NCI-H2029 (cell line): ENCODE results near the gene KIF26A.

Source experiments
- DNase-seq: peaks from one replicate; lab custom pipeline; 2025; lab: John Stamatoyannopoulos, UW

KIF26A gene

DNA sequence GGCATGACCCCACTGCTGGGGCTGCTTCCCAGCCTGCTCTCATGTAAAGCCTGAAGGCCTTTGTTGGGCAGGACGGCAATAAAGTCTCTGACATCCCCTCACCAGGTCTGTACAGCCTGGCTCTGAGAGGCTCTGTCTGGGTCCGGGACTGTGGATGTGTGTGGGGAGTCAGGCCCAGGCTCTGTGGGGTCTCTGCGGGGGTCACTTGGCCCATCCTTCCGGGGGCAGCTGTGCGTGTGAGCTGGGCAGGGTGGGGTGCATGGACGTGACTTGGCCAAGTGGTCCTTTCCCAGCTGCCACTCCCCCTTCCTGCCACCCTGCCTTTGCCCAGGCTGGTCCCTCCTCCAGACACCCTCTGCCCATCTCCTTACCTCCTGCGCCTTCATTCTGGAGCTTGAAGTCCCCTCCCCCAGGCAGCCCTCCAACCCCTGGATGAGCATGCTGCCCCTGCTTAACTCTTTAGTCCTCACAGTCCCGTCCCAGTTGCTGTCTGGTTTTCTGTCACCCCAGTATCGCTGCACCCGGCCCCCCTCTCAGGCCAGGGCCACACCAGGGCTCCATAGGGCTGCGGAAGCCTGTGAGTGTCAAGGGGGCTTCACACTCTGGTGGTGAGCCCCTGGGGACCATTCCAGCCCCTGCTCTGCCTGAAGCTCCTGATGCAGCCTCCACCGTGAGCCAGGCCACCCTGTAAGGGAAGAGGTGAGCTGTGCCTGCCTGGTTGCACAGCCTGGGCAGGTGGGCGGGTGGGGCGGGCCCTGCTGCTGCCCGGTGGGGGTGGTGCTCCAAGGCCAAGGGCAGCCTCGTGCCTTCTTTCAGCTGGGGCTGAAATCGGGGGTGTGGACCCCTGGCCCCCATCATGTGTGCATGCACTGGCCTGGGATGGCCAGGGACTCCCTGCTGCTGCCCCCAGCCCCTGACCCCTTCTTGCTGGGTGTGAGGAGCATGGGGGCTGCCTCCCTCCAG lies 25.5 kb upstream of the KIF26A start:
- no peak for DNase-seq

DNA sequence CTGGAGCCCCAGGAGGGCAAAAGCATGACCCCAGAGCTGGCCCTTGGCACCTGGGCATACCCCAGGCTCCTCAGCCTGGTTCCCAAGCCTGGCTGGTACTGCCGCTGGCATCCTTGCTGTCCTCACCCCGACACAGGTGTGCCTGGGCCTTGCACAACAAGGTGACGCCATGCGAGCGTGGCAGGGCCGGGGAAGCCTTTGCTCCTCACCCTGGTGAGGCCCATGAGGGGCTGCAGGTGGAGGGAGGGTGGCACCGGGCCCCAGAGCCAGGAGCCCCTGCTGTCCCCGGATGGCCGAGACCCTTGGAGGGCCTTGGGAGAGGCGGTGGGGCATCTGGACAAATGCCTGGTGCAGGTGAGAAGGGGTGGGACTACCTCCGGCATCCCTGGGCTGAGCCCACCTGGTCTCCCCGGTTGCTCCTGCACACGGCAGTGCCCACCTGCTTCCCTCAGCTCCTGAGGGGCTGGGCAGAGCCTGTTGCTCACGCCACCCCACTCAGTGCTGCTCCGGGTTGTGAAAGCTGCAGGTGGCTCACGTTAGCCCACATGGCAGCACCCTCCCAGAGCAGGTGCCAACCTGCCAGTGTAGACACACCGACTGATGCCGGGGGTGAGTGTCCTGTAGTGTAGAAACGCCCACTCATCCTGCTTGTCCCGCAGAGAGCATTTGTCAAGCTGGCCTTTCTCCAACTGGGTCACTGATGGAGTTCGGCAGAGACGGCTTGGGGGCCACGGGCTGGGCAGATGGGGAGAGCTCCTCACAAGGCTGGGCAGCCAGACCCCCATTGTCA lies 24.6 kb upstream of the KIF26A start:
- DNase-seq, result no peak

DNA sequence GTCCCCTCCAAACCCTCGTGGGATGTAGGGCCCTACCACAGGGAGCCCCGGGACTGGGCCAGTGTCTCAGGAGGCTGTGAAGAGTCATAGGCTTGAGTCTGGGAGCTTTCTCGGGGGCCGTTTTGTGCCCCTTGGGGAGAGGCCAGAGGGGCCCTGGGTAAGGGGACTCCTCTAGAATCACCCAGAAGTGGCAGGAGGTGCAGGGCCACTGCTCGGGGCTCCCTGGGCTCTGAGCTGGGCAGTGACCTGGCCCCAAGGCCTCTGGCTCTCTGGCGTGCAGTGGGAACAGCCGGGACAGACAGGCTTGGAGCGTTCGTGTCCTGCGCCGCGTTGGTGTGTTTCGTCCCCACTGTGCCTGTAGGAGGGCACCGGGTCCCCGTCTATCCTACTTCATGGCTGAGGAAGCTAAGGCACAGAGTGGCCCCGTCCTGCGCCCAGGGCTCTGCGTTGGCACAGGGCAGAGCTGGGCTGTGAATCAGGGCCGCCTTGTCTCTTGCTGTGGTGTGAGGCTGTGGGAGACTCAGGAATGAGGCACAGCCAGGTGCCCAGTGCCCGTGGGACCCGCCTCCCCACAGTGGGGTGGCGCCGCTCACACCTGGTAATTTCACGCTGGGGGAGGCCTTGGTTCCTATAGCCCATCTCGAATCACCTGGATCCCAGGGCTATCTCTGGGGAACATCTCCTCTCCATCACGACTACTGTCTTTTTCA lies 23.8 kb upstream of the KIF26A start:
- DNase-seq, result no peak

DNA sequence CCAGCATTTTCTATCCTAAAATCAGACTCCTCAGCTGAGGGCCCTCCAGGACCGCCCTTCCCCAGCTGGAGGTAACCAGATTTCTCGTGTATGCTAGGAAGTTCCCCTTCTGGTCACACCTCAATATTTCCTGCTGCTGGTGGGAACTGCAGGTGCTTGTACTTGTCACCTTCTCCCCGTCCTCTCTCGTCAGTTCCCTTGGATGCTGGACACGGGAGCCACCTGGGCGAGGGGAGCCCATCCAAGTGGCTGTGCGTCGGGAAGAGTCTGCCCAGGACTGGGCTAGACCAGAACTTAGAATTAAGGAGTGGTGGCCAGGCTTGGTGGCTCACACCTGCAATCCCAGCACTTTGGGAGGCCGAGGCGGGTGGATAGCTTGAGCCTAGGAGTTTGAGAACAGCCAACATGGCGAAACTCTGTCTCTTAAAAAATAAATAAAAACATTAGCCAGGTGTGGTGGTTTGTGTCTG lies 23.2 kb upstream of the KIF26A start:
- no peak for DNase-seq

DNA sequence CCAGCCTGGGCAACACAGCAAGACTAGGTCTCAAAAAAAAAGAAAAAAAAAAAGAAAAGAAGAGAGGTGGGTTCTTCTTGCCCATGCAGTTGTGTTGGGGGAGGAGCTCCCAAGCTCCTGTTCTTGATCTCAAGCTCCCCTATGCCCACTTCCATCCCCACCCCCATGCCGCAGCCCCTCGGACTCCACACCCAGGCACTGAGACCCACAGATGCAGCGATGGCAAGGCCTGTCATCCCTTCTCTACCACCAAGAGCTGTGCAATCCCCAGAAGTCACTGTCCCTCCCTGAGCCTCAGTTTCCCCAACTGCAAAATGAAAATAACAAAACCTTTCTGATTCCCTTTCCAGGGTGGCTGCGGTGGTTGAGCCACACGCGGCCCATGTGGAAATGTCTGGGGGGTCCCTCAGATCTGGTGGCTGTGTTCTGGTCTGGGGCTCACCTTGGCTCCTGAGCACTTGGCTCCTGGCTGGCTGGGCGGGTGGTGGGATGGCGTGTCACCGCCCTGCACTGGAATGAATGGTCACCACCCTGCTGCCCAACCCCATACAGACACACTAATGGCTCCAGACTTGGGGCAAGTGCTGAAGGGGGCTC lies 22.6 kb upstream of the KIF26A start:
- DNase-seq, result no peak

DNA sequence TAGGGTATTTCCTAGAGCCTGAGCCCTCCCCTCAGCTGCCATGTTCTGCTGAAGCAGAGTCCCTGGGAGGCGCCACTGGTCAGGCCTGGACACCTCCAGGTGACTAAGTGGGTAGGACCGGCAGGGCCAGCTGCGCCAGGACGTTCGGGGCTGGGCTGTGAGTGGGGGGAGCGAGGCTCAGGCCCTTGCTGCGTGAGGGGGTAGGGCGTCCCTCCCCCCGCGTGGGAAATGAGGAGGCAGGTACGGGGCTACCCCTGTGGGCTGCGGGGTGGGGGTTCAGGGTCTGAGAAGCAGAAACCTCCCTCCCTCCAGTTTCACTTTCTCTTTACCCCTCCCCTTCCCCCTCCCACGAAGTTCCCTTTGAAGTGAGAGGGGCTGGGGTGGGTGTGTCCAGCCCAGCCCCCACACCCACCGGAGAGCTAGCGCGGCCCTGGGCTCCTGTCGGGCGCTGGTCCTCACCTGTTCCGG lies 22.1 kb upstream of the KIF26A start:
- no peak for DNase-seq

DNA sequence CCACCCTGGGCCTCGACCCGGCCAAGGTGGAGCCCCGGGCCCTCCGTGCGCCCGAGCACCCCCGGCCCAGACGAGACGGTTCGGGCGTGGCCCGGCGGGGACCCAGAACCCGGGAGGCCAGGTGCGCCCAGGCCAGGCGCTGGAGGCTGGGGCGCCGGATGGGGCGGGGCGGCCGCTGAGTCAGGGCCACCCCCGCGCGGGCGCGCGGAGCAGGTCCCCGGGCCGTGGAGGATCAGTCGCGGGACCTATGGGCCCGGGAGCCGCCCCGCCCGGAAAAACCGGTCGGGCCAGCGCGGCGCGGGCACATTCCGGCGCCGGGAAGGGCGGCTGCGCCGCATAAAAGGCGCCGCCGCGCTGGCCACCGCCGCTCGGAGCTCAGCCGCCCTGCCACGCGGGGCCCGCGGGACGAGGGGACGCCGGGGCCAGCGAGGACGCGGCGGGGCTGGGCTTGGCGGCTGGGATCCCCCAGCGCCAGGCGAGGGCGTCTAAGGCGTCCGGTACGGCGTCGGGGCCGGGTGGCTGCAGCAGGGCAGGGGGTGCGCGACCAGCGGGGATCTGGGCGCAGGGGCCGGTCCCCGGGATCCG lies 21.5 kb upstream of the KIF26A start:
- DNase-seq, result no peak

DNA sequence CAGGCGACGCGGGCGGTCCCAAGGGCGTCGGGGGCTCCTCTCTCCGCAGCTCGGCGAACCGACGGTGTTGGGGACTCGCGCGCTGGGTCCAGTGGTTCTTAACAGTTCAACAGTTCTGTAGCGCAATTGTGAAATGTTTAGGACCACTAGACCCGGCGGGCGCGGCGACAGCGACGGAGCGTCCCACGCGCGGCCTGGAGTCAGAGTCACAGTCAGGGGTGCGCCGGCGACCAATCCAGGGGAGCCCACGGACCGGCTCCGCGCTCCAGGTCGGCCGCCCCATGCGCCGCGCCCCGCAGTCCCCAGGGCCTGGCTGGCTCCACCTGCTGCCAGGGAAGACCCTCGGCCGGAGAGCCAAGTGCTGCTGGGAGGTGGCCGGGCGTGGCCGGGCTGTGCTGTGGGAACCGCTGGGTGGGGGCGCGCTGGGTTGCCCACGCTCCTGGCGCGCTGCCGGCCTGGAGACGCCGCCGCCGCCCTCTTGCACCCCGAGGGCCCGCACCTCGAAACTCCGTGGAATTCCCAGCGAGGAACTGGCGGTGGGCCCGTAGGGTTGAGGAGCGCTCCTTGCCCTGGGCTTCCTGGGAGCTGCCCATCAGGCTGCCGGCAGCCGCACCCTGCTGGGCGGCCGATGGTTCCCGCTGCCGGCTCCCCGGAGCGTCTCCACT lies 20.9 kb upstream of the KIF26A start:
- DNase-seq, result no peak

DNA sequence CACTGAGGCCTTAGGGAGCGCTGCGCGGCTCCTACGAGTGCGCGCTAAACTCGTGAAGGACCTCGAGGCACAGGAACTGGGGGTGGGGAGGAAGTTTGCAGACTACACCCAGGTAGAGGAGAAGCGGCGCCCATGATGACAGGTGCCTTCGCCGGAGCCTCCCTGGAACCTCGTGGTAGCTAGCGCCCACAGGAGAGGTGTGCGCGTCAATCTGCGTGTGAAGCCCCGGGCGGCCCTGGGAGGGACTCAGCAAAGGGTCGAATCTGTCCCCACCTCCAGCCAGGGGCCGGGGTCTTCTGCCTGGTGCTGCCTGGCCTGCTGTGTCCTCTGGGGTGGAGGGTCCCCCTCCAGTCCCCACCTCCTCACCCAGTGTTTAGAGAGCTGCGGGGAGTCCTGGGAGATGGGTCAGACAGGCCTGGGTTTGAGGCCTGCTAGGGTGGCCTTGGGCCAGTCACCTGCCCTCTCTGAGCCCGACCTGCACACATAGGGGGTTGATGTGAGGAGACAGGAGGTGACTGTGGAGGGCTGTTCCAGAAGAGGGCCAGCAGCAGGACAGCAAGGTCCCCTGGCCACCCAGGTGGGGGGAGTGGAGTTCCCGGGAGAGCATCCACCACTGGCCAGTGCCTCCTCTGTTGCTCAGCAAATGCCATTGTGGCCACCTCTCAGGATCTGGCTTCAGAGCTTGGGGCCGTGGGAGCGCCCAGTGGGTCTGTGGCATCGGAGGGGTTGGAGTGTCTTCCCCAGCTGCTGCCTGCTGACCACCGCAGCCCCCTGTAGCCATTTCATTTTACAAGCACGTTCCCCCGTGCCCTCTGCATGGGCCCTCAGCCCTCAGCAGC lies 20.2 kb upstream of the KIF26A start:
- no peak for DNase-seq

DNA sequence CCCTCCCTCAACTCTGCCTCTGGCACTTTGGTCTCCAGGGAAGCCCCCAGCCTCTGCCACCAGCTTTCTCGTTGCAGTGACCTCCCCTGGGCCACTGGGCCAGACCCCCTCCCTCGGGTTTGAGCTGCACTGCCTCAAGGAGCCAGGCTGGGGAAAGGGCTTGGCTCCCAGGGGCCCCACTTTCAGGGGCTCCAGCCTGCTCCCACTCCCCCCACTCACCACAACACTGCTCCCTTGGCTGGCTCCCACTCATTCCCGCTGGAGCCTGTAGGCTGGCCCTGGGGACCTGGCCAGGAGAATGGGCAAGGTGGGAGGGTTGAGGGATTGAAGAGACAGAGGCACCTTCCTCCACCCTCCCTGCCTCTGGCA lies 19.3 kb upstream of the KIF26A start:
- no peak for DNase-seq

DNA sequence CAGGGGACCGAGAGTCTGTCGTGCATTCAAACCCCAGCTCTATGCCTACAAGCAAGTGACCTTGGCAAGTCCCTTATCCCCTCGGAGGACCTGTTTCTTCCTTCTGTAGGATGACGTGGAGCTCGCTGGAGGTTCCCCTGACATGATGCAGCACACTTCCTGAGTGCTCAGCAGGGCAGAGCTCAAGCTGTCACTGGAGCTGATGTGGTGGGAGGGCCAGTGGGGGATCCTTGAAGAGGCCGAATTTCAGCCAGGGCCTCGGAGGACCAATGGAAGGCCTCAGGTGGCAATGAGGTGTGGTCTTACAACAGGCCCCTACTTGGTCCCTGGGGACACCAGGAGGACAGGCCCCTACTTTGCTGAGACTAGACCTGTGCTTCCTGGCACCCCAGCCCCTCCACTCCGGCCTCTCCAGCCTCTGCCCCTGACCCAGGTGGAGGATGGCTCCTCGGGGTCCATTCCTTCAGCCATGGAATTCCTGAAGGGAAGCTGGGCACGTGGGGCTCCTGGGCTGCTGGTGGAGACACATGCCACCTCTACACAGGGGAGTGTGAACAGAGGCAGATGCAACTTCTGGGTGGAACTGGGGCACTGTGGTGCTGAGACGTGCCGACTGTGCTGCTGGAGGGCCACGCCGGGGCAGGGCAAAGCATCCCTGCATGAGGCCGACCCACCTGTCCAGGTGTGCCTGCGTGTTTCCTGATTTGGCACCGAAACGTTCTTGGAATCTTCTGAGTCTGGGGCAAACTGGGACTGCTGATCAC lies 18.7 kb upstream of the KIF26A start:
- no peak for DNase-seq

DNA sequence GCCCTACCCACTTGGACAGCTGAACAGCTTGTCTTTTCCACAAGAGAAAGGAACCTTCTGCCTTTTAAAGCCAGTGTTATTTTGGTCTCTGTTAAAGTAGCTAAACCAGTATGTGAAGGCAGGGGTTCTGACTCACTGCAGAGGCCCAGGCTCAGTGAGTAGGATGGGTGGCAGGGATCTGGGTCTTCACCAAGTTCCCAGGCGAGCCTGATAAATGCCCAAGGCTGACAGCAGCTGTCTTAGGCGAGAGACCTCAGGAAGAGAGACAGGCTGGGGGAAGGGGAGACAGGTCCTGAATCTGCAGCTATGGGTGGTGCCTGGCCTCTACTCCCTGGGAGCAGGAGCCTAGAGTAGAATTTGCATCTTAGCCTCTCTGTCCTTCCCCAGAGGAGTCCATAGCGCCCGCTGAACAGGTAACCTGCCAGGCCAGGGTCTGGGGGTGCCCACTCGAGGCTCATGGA lies 18.1 kb upstream of the KIF26A start:
- no peak for DNase-seq

DNA sequence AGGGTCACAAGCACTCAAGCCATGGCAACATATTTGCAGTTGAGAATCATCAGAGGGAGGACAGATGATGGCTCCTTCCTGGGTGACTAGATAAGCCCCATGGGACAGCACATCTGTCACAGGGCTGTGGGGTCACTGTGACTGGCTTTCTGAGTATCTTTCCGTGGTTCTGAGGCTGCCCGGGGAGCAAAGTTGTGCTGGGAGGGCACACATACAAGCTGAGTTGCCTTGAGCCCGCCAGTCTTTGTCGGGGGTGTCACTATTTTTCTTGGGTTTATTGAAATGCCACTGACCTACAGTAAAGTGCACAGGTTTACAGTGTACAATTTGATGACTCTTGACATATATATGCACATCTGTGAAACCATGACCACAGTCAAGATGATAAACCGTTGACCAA lies 17.2 kb upstream of the KIF26A start:
- no peak for DNase-seq

DNA sequence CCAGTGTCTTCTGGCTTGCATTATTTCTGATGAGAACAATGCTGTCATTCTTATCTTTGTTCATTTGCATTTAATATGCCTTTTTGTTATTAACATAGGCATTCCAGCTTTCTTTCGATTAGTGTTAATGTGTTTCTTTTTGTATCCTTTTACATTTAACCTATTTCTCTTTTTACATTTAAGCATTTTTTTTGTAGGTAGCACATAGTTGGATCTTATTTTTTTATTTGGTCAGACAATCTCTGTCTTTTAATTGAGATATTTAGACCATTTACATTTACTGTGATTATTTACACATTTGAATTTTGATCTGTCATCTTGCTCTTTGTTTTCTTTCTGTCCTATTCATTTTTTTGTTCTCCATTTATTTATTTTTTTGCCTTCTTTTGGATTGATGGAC lies 14.5 kb upstream of the KIF26A start:
- no peak for DNase-seq

DNA sequence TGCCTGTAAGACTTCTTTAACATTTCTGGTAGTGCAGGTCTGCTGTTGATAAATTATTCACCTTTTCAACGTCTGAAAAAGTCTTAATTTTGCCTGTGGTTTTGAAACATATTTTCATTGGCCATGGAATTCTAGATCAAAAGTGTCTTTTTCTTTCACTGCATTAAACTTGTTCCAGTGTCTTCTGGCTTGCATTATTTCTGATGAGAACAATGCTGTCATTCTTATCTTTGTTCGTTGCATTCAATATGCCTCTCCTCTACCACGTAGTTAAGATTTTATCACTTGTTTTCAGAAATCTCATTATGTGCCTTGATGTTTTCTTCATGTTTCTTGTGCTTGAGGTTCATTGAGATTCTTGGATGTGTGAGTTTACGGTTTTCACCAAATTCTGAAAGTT lies 13.4 kb upstream of the KIF26A start:
- DNase-seq, result no peak

DNA sequence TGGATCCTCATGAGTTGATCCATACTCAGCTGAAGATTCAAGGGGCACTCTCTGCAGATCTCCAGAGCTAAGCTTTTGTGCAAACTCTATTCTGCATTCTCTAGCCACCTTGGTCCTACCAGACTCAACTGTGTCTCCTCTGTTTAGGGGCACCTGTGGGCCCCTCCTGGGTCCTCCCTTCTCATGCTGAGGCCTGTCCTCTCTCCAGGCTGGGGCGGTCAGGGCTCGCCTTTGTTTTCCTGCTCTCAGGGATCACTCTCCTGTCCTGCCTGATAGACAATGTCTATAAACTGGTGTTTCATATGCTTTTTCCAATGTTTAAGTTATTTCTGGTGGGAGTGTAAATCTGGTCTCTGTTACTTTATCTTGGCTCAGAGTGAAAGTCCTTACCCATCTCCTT lies 11.6 kb upstream of the KIF26A start:
- no peak for DNase-seq

DNA sequence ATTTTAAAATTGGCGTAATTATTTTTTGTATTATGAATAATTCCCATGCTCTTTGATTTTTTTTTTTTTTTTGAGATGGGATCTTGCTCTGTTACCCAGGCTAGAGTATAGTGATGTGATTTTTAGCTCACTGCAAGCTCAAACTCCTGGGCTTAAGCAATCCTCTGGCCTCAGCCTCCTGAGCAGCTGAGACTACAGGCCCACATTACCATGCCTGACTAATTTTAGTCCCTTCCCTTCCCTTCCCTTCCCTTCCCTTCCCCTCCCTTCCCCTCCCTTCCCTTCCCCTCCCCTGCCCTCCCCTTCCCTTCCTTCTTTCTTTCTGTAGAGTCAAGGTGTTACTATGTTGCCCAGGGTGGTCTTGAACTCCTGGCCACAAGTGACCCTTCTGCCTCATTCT lies 9.4 kb upstream of the KIF26A start:
- no peak for DNase-seq

DNA sequence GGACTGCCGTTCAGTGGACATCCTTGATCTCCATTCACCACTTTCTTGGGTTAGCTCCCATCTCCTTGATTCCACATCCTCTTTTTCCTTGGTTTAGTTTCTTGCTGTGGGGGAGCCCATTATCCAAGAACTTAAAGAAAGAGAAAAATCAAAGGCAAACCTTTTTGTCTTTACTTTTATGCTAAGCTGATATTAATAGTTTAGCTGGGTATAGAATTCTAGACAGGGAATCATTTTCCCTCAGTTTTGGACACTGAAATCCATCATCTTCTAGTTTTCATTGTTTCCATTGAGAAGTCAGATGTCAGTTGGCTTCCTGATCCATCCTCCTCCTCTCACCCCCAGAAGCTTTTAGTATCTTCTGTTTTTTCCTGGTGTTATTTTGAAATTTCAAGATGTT lies 8.8 kb upstream of the KIF26A start:
- no peak for DNase-seq

DNA sequence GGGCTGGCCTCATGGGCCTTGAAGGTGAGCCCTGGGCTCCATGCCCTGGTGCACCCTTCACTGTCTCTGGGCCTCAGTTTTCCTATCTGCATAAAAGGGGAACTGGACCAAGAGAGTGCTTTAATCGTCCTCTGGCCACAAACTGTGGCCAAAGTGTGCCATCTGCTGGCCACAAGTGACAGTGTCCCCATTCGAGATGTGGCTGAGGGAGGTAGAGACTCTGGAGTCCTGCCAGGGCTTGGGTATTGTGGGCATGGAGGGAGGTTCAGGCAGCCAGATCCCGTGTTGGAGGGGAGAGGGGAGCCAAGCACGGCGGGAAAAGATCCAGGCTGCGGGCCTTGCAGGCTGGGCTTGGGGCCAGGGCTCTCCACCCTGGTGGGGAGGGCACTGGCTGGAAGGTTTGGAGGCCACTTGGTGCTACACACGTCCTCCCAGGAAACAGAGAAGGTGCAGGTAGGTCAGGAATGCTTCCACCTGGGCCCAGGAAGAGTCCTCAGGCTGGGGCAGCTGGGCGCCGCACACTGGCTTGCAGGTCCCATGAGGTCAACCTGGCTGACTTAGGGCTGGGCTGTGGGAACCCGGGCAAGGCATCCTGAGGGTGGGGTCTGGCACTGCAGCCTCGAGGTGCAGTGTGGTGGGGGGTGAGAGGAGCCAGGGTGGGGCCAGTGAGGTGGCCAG lies 7.3 kb upstream of the KIF26A start:
- DNase-seq, result peak; percentile 62
